ENCODE results near the gene APLP1. TPM values are rescaled to one million over a fixed set of nuclear protein-coding genes. Genes with fewer than 3 reads are reported as not detected.
"Not testable (repeated sequence)": the region's sequence is repeated elsewhere in the genome, so short reads cannot be mapped to it uniquely, and the experiment has no call there.

The APLP1 gene
- polyA plus RNA-seq (ENCODE audit: insufficient read length), result 25.0 TPM
- long read RNA-seq, donor 1, partial matches to known transcripts, result 11 of 21 reads
- long read RNA-seq, donor 1, other reads (novel, unspliced or antisense), result 7 of 21 reads
- long read RNA-seq, donor 2, partial matches to known transcripts, result 7 of 10 reads
- long read RNA-seq, donor 2, other reads (novel, unspliced or antisense), result 0 of 10 reads
- long read RNA-seq, donor 3, partial matches to known transcripts, result 0 of 2 reads
- long read RNA-seq, donor 3, other reads (novel, unspliced or antisense), result 0 of 2 reads
- long read RNA-seq, donor 4, result 0 reads
- long read RNA-seq, donor 5, partial matches to known transcripts, result 0 of 1 reads
- long read RNA-seq, donor 5, other reads (novel, unspliced or antisense), result 0 of 1 reads
- long read RNA-seq, donor 6, partial matches to known transcripts, result 0 of 2 reads
- long read RNA-seq, donor 6, other reads (novel, unspliced or antisense), result 0 of 2 reads
- long read RNA-seq, donor 7, partial matches to known transcripts, result 0 of 2 reads
- long read RNA-seq, donor 7, other reads (novel, unspliced or antisense), result 0 of 2 reads
- long read RNA-seq, donor 8, partial matches to known transcripts, result 0 of 2 reads
- long read RNA-seq, donor 8, other reads (novel, unspliced or antisense), result 0 of 2 reads

- DNase-seq, result no peak
Observed at GRCh38 chr19:35868172-35868822, at the start of gene APLP1. Gene APLP1 (plus strand): TSS chr19:35868574. CDS start chr19:35868637, 63 bp downstream.

GRCh38 chr19:35822579-35822978 lies 45.8 kb upstream of the APLP1 start:
- no peak for DNase-seq

GRCh38 chr19:35824150-35824549 lies 44.2 kb upstream of the APLP1 start:
- DNase-seq, result no peak

DNA sequence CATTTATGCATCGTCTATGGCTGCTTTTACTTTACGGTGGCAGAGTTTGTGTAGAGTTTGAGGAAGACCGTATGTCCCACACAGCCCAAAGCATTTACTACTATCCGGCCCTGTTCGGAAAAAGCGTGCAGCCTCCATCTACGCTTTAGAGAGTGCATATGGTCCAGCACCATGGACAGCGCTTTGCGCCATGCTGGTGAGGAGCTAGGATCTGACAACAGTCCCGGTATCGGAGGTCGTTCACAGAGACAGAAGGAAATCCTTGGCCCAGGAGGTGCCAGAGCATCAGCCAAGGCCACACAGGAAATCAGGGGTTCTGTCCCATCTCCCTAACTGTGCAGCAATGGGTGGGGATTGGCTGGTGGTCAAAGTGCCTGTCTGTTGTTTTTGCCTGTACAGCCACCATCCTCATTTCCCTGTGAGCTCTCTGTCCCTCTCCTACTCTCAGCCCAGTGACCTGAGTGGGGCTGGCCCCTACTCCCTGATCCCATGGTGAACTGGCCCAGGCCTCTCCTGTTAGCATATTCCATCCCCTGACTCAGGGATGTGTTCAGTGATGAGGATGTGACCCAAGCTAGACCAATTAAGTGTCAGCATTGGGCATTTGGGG lies 39.6 kb upstream of the APLP1 start:
- peak; percentile 88 for DNase-seq

GRCh38 chr19:35830986-35831385 lies 37.4 kb upstream of the APLP1 start:
- DNase-seq, result no peak

GRCh38 chr19:35832054-35832453 lies 36.3 kb upstream of the APLP1 start:
- DNase-seq, result no peak

- DNase-seq, result no peak
Observed at GRCh38 chr19:35833972-35834371, 34.4 kb upstream of the APLP1 start.

- not testable (repeated sequence) for DNase-seq
Observed at GRCh38 chr19:35836096-35836495, 32.3 kb upstream of the APLP1 start.

DNA sequence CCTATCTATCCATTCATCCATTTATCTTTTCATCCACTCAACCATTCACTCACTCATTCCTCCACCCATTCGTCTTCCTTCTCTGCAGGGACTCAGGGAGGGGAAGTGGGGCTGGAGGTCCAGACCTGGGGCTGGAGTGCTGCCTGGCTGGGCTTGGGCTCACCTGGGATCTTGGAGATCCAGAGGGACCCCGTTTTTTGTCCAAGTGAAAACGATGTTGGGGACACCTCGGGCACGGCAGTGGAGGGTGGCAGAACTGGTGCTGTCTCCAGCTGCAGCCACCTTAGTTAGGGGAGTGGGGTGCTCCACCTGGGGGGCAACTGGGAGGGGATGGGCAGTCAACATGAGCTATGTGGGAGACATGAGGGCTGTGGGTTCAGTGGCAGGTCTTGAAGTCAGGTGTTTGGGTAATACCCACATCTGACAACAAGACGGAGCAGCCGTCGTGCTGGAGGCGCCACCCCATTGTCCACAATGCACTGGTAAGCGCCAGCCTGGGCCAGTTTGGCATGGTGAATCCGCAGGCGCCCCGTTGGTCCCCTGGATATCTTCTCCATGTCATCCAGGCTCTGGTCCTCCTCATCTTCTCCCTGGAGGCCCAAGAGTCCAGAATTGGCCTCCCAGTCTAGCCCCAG lies 26.3 kb upstream of the APLP1 start:
- no peak for DNase-seq

DNA sequence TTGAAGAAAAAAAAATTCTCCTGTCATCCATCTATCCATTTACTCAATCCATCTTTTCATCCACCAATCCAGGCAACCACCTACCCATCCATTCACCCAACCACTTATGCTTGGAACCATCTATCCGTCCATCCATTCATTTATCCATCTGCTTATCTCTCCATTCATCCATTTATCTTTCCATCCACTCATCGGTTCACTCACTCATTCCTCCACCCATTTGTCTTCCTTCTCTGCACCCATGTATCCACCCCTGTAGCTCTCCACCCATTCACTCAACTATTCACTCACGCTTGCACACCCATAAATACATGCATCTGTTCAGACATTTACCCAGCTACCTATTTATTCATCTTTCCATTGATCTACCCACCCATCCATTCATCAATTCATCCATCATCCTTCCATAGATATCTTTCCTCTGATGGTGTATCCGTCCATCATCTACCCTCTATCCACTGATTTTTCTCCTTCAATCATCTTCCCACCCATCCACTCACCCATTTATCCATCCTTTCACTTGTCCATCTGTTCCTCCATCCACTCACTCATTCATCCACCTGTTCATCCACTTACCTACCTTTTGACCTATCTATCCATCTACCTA lies 25.6 kb upstream of the APLP1 start:
- DNase-seq, result no peak

DNA sequence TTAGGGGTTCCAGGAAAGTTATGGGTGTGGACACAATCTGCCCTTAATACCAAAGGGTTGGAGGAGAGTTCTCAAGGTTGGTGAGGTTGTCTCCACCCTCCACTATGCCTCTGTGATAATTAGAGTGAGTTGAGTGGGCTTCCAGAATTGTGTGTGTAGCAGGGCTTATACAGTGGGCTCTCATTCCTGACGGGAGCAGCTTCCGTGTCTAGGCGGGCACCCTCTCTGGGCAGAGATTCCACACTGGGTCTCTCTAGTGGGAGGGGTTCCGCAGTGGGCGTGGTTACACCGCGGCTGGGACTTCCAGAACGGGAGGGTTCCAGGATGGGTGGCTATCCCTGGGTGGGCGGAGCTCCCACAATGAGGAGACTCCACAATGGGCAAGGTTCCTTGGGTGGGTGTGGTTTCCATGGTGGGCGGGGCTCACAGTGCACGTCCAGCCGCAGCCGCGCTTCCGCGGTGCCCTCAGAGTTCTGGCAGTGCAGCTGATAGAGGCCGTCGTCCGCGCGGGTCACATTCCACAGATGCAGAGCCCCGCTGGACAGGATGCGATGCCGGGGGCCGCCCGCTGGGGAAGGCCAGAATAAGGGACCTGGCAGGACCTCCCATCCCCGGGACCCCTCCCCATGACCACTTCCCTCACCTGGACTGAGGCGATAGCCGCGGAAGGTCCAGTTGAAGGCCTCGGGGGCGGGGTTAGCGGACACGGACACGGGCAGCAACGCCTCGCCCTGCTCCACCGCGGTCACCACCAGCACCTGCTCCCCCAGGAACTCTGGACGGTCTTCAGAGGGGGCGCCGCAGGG lies 24.5 kb upstream of the APLP1 start:
- DNase-seq, result no peak

GRCh38 chr19:35844482-35845214 lies 23.7 kb upstream of the APLP1 start:
- no peak for DNase-seq

- DNase-seq, result no peak
Observed at GRCh38 chr19:35845215-35846037, 22.9 kb upstream of the APLP1 start.

DNA sequence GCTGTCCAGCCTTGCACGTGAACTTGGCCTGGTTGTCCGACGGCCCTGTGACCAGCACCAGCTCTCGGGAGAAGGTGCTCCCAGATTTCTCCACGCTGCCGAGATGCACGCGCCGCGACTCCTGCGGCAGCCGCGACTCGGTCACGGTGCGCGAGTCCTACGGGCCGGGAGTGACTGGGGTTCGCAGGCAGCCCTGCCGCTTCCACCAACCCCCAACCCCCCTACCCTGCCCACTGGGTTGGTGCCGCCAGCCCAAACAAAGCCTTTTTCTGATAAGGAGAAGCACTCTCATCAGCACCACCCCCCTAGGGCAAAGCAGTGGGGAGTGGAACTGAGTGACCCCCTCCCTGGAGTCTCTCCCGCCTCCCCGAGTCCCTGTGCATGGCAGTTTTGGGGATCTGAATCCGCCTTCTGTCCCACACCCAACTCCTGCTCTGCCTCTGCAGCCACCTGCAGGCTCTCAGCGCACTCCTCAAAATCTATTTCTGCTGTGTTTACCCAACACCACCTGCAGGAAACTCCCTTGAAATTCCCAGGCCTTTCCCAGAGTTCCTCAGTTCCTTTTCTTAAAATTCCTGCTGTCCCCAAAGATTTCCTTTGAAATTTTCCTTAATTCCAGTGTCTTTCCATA lies 22.2 kb upstream of the APLP1 start:
- no peak for DNase-seq

GRCh38 chr19:35847911-35848310 lies 20.5 kb upstream of the APLP1 start:
- no peak for DNase-seq

- no peak for DNase-seq
Observed at GRCh38 chr19:35848486-35848885, 19.9 kb upstream of the APLP1 start.

DNA sequence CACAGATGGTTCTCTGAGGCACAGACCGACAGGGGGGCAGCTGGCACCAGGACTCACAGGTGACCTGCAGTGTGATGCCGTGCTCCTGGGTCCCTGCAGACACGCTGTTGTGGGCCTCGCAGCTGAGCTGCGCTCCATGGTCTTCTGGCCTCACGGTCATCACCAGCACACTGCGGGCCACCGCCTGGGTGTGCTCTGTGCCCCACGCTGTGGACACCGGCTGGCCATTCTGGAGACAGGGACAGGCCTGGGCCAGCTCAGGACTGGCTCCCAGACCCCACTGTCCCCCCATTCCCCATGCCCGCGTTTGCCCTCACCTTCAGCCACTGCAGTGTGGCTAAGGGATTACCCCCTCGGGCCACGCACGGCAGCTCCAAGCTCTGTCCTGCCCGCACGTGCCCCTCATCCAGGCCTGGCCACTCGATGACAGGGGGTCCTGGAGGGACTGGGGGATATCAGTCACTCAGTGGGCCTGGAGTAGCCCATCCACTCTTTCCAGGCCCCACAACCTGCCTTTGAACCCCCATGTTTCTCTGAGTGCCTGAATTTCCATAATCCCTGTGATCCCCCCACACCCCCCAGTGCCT lies 19.4 kb upstream of the APLP1 start:
- no peak for DNase-seq

Data from left kidney (tissue), 8 donors.